ENCODE data around the gene GPR149.

Gene GPR149

GRCh38 chr3:154427685-154428285, 2.2 kb downstream of the GPR149 start:
- H3K4me1 ChIP-seq (ENCODE audit: low read length), result no peaks in the 10 kb centered on the region
- H4K20me1 ChIP-seq (ENCODE audit: insufficient read depth, low read length), result no peaks in the 10 kb centered on the region
- H3K9ac ChIP-seq (ENCODE audit: low read length), result no peak overlapping the region
- H3K4me3 ChIP-seq (ENCODE audit: low read length), result no peak overlapping the region
- H3K36me3 ChIP-seq (replicated peaks; ENCODE audit: low read depth, low read length), result no peaks in the 10 kb centered on the region
- no peaks in the 10 kb centered on the region for H3K9me3 ChIP-seq (ENCODE audit: insufficient read depth, low read length)
- TF ChIP-seq CTCF (IDR thresholded peaks at IDR 0.05; ENCODE audit: low read depth, low read length) (no peak), EZH2phosphoT487 (IDR thresholded peaks at IDR 0.05; ENCODE audit: low read depth) (no peak)
- no peak overlapping the region for H3K4me2 ChIP-seq (ENCODE audit: low read length)
- H3K79me2 ChIP-seq (ENCODE audit: low read length), result no peaks in the 10 kb centered on the region
- no peak overlapping the region for H2AFZ ChIP-seq (ENCODE audit: low read depth, low read length)
- H3K27me3 ChIP-seq (ENCODE audit: low read depth, low read length), result no peaks in the 10 kb centered on the region
- no peak overlapping the region for H3K27ac ChIP-seq (ENCODE audit: low read length)

- Histone ChIP-seq H3K9ac (ENCODE audit: low read length) (no peak overlapping the region), H3K27ac (ENCODE audit: low read length) (no peak overlapping the region), H3K4me2 (ENCODE audit: low read length) (no peak overlapping the region), H2AFZ (ENCODE audit: low read depth, low read length) (no peak overlapping the region), H3K36me3 (replicated peaks; ENCODE audit: low read depth, low read length) (no peaks in the 10 kb centered on the region), H3K4me3 (ENCODE audit: low read length) (no peak overlapping the region), H3K79me2 (ENCODE audit: low read length) (no peaks in the 10 kb centered on the region), H3K27me3 (ENCODE audit: low read depth, low read length) (no peaks in the 10 kb centered on the region), H3K9me3 (ENCODE audit: insufficient read depth, low read length) (no peaks in the 10 kb centered on the region), H3K4me1 (ENCODE audit: low read length) (no peaks in the 10 kb centered on the region), H4K20me1 (ENCODE audit: insufficient read depth, low read length) (no peaks in the 10 kb centered on the region)
- no peak for TF ChIP-seq CTCF (IDR thresholded peaks at IDR 0.05; ENCODE audit: low read depth, low read length)
- TF ChIP-seq EZH2phosphoT487 (IDR thresholded peaks at IDR 0.05; ENCODE audit: low read depth), result no peak
These were observed 7.3 kb downstream of the GPR149 start for GRCh38 chr3:154422694-154423093.

- H3K27me3 ChIP-seq (ENCODE audit: low read depth, low read length), result no peaks in the 10 kb centered on the region
- H2AFZ ChIP-seq (ENCODE audit: low read depth, low read length), result no peak overlapping the region
- no peak overlapping the region for H3K4me2 ChIP-seq (ENCODE audit: low read length)
- H3K79me2 ChIP-seq (ENCODE audit: low read length), result no peaks in the 10 kb centered on the region
- H3K9ac ChIP-seq (ENCODE audit: low read length), result no peak overlapping the region
- TF ChIP-seq EZH2phosphoT487 (IDR thresholded peaks at IDR 0.05; ENCODE audit: low read depth) (no peak), CTCF (IDR thresholded peaks at IDR 0.05; ENCODE audit: low read depth, low read length) (no peak)
- H3K36me3 ChIP-seq (replicated peaks; ENCODE audit: low read depth, low read length), result no peaks in the 10 kb centered on the region
- no peak overlapping the region for H3K27ac ChIP-seq (ENCODE audit: low read length)
- no peak overlapping the region for H3K4me3 ChIP-seq (ENCODE audit: low read length)
- no peaks in the 10 kb centered on the region for H3K9me3 ChIP-seq (ENCODE audit: insufficient read depth, low read length)
- H3K4me1 ChIP-seq (ENCODE audit: low read length), result no peaks in the 10 kb centered on the region
- no peaks in the 10 kb centered on the region for H4K20me1 ChIP-seq (ENCODE audit: insufficient read depth, low read length)
These were observed 8.9 kb downstream of the GPR149 start for GRCh38 chr3:154421083-154421482.

- H3K4me2 ChIP-seq (ENCODE audit: low read length), result 0 out of 2 replicates have a peak overlapping the region, but pooled peaks have one; percentile 5
- H3K27me3 ChIP-seq (ENCODE audit: low read depth, low read length), result no peaks in the 10 kb centered on the region
These were observed 31.7 kb downstream of the GPR149 start for GRCh38 chr3:154398084-154398967.

More at GRCh38 chr3:154398084-154398967, 31.7 kb downstream of the GPR149 start:
- Histone ChIP-seq H3K4me1 (ENCODE audit: low read length) (peaks cover 9% of the 10 kb centered on the region), H3K4me3 (ENCODE audit: low read length) (no peak overlapping the region), H3K36me3 (replicated peaks; ENCODE audit: low read depth, low read length) (no peaks in the 10 kb centered on the region), H3K79me2 (ENCODE audit: low read length) (no peaks in the 10 kb centered on the region), H3K9me3 (ENCODE audit: insufficient read depth, low read length) (no peaks in the 10 kb centered on the region), H3K9ac (ENCODE audit: low read length) (no peak overlapping the region), H4K20me1 (ENCODE audit: insufficient read depth, low read length) (no peaks in the 10 kb centered on the region), H3K27ac (ENCODE audit: low read length) (no peak overlapping the region), H2AFZ (ENCODE audit: low read depth, low read length) (no peak overlapping the region)
- no peak for TF ChIP-seq CTCF (IDR thresholded peaks at IDR 0.05; ENCODE audit: low read depth, low read length)
- TF ChIP-seq EZH2phosphoT487 (IDR thresholded peaks at IDR 0.05; ENCODE audit: low read depth), result no peak
